Measurements from ENCODE around the gene NCEH1.
"Not testable (repeated sequence)": the region's sequence is repeated elsewhere in the genome, so short reads cannot be mapped to it uniquely, and the experiment has no call there.

The NCEH1 gene

GRCh38 chr3:172675441-172676193 lies 35.2 kb downstream of the NCEH1 start:
- ChIA-PET POLR2A (no interaction called here), CTCF (interaction anchor here (0.9 to 4.0 kb wide), 15 partner anchors 8 to 334 kb away, joined by 3 to 37 read pairs (median 5); no protein-coding TSS in a partner anchor)
- DNase-seq (ENCODE audit: low read depth, low spot score), result no peak
- peak; percentile 44 for TF ChIP-seq CTCF (IDR thresholded peaks at IDR 0.05; ENCODE audit: insufficient read depth, low read length, missing control alignments)
- no peak overlapping the region for H3K4me3 ChIP-seq (ENCODE audit: low read depth, low read length)

- ChIA-PET CTCF (interaction anchor here (0.7 to 4.8 kb wide), 51 partner anchors 9 to 1027 kb away, joined by 3 to 29 read pairs (median 4); partner anchors contain the start of genes ECT2 and NCEH1), POLR2A (interaction anchor here (1.3 kb wide), 1 partner anchor 77 kb away, joined by 3 read pairs; the partner anchor contains the start of gene ECT2)
- no peak for DNase-seq (ENCODE audit: low read depth, low spot score)
Measured at GRCh38 chr3:172673210-172673679, 37.6 kb downstream of the NCEH1 start.

GRCh38 chr3:172669021-172669420 lies 41.8 kb downstream of the NCEH1 start:
- CTCF ChIA-PET, result interaction anchor here (0.8 to 7.3 kb wide), 18 partner anchors 9 to 337 kb away, joined by 3 to 73 read pairs (median 14); partner anchors contain the start of gene ECT2
- no peak for TF ChIP-seq CTCF (IDR thresholded peaks at IDR 0.05; ENCODE audit: insufficient read depth, low read length, missing control alignments)
- no peak for DNase-seq (ENCODE audit: low read depth, low spot score)
- POLR2A ChIA-PET, result no interaction called here
- H3K4me3 ChIP-seq (ENCODE audit: low read depth, low read length), result no peak overlapping the region

More at GRCh38 chr3:172673210-172673679, 37.6 kb downstream of the NCEH1 start:
- H3K4me3 ChIP-seq (ENCODE audit: low read depth, low read length), result no peak overlapping the region
- peak; percentile 65 for TF ChIP-seq CTCF (IDR thresholded peaks at IDR 0.05; ENCODE audit: insufficient read depth, low read length, missing control alignments)

- POLR2A ChIA-PET, result no interaction called here
- CTCF ChIA-PET, result interaction anchor here (0.7 to 7.3 kb wide), 63 partner anchors 8 to 354 kb away, joined by 3 to 73 read pairs (median 6); partner anchors contain the start of genes ECT2 and TNFSF10
- no peak overlapping the region for H3K4me3 ChIP-seq (ENCODE audit: low read depth, low read length)
- DNase-seq (ENCODE audit: low read depth, low spot score), result no peak
- TF ChIP-seq CTCF (IDR thresholded peaks at IDR 0.05; ENCODE audit: insufficient read depth, low read length, missing control alignments), result peak; percentile 71
Measured at GRCh38 chr3:172666873-172667694, 43.8 kb downstream of the NCEH1 start.

GRCh38 chr3:172666181-172666872 lies 44.5 kb downstream of the NCEH1 start:
- no peak for DNase-seq (ENCODE audit: low read depth, low spot score)
- peak; percentile 3 for TF ChIP-seq CTCF (IDR thresholded peaks at IDR 0.05; ENCODE audit: insufficient read depth, low read length, missing control alignments)
- CTCF ChIA-PET, result interaction anchor here (0.7 to 7.3 kb wide), 60 partner anchors 7 to 360 kb away, joined by 3 to 73 read pairs (median 6); partner anchors contain the start of gene TNFSF10
- H3K4me3 ChIP-seq (ENCODE audit: low read depth, low read length), result no peak overlapping the region
- POLR2A ChIA-PET, result no interaction called here

GRCh38 chr3:172665510-172665909 lies 45.4 kb downstream of the NCEH1 start:
- H3K4me3 ChIP-seq (ENCODE audit: low read depth, low read length); POLR2A ChIA-PET; DNase-seq (ENCODE audit: low read depth, low spot score): not testable (repeated sequence)
- CTCF ChIA-PET, result interaction anchor here (0.9 to 7.3 kb wide), 28 partner anchors 8 to 359 kb away, joined by 3 to 73 read pairs (median 10); no protein-coding TSS in a partner anchor

- DNase-seq (ENCODE audit: low read depth, low spot score); POLR2A ChIA-PET; H3K4me3 ChIP-seq (ENCODE audit: low read depth, low read length); CTCF ChIA-PET: not testable (repeated sequence)
Measured at GRCh38 chr3:172660421-172660820, 50.4 kb downstream of the NCEH1 start.
